LNCaP clone FGC (cell line): Measurements from ENCODE around the gene IGSF21.

ENCODE experiments used
- DNase-seq: peaks from one replicate; pipeline ENCODE4 v3.0.0-alpha.2; 2011; ENCODE audit warnings: low read depth
- H3K4me3 ChIP-seq: 2 replicates; pipeline ENCODE4 v1.5.1; 2011; ENCODE audit warnings: mild to moderate bottlenecking, low read depth, low read length, control low read depth
- CTCF ChIP-seq: IDR thresholded peaks from 2 replicates; pipeline ENCODE4 v1.5.1; 2012; ENCODE audit warnings: mild to moderate bottlenecking; ENCODE audit not compliant: control insufficient read depth, insufficient read depth; ENCODE audit errors: extremely low read depth

IGSF21 gene

GRCh38 chr1:18314399-18314798, 206.8 kb downstream of the IGSF21 start:
- no peak overlapping the region for H3K4me3 ChIP-seq
- no peak for DNase-seq
- TF ChIP-seq CTCF: no peak

GRCh38 chr1:18315449-18315848, 207.9 kb downstream of the IGSF21 start:
- no peak for TF ChIP-seq CTCF
- no peak overlapping the region for H3K4me3 ChIP-seq
- DNase-seq: no peak

- no peak for TF ChIP-seq CTCF
- DNase-seq: no peak
- no peak overlapping the region for H3K4me3 ChIP-seq
Measured at GRCh38 chr1:18316764-18317163, 209.2 kb downstream of the IGSF21 start.

GRCh38 chr1:18319099-18319498, 211.5 kb downstream of the IGSF21 start:
- H3K4me3 ChIP-seq: no peak overlapping the region
- no peak for TF ChIP-seq CTCF
- DNase-seq: peak; percentile 10

- no peak for TF ChIP-seq CTCF
- no peak overlapping the region for H3K4me3 ChIP-seq
- DNase-seq: peak; percentile 83
Measured at GRCh38 chr1:18320051-18320450, 212.5 kb downstream of the IGSF21 start.

GRCh38 chr1:18322368-18323032, 214.9 kb downstream of the IGSF21 start:
- no peak for DNase-seq
- no peak for TF ChIP-seq CTCF

GRCh38 chr1:18323259-18323658, 215.7 kb downstream of the IGSF21 start:
- TF ChIP-seq CTCF: no peak
- H3K4me3 ChIP-seq: no peak overlapping the region
- DNase-seq: no peak

More at GRCh38 chr1:18322368-18323032, 214.9 kb downstream of the IGSF21 start:
- no peak overlapping the region for H3K4me3 ChIP-seq
